Omental fat pad (tissue), 4 donors: ENCODE measurements around the gene MATN1. TPM values are rescaled to one million over a fixed set of nuclear protein-coding genes. Genes with fewer than 3 reads are reported as not detected.

Source experiments
- ATAC-seq: fragments of 150-250 bp; one replicate; pipeline ENCODE4 v1.9.1; 2016; ENCODE audit warnings: mild to moderate bottlenecking, moderate library complexity; ENCODE audit not compliant: low FRiP score
- DNase-seq: peaks from one replicate; pipeline ENCODE4 v3.0.0-alpha.2; 2019; ENCODE audit warnings: low spot score
- total RNA-seq, 4 donors: library from RNA; depleted of rRNA; stranded (reverse); fragments of >200 nt; gene quantifications; one replicate each; pipeline ENCODE4 v1.1.0, GENCODE V29; 2016
- TF ChIP-seq, protein P1 (sequence below), 3 donors: fragments of 450-650 bp; IDR thresholded peaks; one replicate each; pipeline ENCODE4 v1.5.1; 2016 to 2017; ENCODE audit warnings: antibody characterized with exemption in 3 of 3, mild to moderate bottlenecking in 3 of 3, moderate library complexity in 2 of 3

MATN1 gene
- total RNA-seq, 4 donors from 2014 or later = 0.28 to 0.84 TPM; not detected in 2

DNA sequence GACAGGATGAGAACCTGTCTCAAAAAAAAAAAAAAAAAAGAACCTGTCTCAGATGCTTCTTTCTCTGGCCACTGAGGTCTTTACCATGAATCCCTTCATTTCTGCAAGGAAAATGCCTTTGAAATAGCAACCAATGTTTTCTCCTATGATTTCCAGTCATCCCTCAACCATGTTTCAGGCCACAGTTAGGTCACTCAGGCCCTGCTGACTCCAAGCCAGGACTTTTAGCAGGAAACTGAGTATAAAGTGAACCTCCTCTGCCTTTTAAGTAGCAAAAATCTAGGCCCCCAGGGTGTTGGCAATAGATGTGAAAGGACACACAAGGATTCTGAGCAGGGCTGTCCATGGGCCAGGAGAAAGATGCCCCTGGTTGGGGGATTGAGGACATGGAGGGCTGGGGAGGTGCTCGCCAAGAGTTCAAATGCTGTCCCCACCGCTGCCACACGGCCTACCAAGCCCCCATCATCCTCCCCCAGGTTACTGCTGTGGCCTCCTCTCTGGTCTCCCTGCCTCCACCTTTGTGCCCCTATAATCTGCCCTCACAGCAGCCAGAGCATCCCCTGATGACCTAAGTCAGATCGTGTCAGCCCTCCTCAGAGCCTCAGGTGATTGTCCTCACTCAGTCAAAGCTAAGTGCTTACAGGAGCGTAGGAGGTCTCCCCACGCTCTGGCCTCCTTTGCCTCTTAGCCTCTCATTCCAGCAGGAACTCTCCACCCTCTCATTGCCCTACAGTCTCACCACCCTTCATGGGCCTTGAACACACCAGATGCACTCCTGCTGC is 54.6 kb downstream of the MATN1 start:
- DNase-seq (no peak), ATAC-seq (no peak)
- TF ChIP-seq, protein P1, sequence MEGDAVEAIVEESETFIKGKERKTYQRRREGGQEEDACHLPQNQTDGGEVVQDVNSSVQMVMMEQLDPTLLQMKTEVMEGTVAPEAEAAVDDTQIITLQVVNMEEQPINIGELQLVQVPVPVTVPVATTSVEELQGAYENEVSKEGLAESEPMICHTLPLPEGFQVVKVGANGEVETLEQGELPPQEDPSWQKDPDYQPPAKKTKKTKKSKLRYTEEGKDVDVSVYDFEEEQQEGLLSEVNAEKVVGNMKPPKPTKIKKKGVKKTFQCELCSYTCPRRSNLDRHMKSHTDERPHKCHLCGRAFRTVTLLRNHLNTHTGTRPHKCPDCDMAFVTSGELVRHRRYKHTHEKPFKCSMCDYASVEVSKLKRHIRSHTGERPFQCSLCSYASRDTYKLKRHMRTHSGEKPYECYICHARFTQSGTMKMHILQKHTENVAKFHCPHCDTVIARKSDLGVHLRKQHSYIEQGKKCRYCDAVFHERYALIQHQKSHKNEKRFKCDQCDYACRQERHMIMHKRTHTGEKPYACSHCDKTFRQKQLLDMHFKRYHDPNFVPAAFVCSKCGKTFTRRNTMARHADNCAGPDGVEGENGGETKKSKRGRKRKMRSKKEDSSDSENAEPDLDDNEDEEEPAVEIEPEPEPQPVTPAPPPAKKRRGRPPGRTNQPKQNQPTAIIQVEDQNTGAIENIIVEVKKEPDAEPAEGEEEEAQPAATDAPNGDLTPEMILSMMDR (IDR thresholded peaks at IDR 0.05) = no peak

DNA sequence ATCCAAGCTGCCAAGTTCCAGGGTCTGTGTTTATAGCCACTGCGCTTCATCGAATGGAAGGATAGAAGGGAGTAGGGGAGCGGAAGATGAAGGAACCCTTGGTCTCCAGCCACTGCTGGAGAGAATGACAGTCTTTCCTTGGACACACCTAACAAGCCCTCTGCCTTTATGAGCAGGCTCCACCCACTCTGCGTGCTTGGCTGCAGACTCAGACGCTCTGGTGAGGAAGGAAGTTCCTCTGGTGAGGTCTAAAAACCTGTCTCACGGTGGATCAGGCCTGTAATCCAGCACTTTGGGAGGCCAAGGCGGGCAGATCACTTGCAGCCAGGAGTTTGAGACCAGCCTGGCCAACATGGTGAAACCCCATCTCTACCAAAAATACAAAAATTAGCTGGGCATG is 55.4 kb downstream of the MATN1 start:
- DNase-seq (no peak), ATAC-seq (no peak)
- TF ChIP-seq, protein P1 (IDR thresholded peaks at IDR 0.05) = no peak

DNA sequence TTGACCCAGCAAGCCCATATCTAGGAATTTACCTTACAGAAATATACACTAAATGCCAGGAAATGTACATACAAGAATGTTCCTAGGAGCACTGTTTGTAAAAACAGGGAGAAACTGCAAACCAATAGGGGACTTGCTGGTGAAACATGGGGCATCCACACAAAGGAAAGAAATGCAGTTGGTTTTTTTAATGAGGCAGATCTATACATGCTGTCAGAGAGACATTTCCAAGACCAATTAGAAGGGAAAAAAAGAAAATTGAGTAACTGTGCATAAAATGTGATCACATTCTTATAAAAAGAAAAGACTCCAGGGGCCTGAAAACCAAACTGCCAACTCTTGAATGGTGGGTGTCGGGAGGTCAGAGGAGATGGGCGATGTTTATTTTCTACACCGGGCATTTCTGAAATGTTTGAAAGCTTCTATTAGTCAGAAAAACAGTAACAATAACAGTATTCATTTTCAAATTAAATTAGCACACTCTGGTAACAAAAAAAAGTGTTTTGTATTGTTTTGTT is 56.6 kb downstream of the MATN1 start:
- TF ChIP-seq, protein P1 (IDR thresholded peaks at IDR 0.05) = no peak
- DNase-seq (no peak), ATAC-seq (no peak)

DNA sequence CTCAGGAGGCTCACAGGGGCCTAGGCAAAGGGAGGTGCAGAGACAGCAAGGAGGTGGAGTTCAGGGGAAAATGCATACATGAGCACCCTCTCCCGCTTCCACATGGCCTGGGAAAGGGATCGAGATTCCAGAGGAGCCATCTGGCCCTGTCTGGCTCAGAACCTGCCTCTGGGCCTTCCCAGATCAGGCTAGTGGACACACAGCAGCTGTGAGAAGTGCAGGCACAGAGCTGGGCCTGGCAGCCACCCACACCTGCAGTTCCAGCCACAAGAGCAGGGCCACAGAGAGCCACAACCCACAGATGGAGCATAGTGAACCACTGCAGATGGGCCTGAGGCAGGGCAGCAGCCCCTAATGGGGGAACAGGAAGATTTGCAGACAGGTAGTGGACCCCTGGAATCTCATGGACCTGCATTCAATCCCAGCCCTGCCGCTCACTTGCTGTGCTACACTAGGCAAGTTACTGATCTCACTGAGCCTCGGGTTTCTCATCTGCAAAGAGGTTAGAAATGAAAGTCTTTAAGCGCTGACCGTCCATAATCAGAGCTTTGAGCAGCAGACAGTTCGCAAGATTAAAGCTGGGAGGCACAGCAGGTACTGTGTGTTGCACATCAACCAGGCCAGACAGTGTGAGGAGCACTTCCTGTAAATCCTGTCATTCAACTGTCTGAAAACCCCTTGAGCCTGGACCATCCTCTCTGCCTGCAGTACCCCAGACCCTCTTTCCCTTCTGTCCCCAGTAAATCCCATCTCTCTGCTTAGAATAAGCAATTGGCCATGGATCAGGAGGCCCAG is 58.0 kb downstream of the MATN1 start:
- DNase-seq (no peak), ATAC-seq (no peak)
- TF ChIP-seq, protein P1 (IDR thresholded peaks at IDR 0.05) = no peak

DNA sequence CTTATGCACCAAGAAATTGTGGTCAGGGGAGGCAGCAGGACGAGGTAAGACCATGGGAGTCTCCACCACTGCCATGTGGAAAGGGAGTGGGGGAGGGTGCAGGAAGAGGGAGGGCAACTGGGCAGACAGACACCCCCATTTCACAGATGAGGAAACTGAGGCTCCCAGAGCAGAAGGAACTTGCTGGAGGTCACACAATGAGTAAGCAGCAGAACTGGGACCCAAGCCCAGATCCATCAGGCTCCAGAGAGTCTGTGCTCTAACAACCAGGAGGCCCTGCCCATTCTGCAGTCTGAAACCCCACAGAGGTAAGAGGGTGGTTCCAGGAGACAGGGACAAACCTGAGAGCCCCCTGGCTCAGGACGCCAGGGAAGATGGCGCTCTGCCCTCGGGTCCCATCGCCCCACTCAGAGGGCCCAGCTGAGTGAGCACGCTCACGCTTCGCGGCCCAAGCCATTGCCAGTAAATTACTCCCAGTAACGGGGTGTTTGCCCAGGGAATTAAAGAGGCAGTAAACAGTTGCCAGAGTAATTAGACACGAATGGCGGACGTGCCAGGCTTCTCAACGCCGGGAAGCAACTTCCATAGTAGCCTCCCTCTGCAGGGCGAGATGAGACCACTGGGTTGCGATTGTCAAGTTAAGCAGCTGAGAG is 59.2 kb downstream of the MATN1 start:
- ATAC-seq (no peak), DNase-seq (no peak)
- TF ChIP-seq, protein P1 (IDR thresholded peaks at IDR 0.05) = no peak

DNA sequence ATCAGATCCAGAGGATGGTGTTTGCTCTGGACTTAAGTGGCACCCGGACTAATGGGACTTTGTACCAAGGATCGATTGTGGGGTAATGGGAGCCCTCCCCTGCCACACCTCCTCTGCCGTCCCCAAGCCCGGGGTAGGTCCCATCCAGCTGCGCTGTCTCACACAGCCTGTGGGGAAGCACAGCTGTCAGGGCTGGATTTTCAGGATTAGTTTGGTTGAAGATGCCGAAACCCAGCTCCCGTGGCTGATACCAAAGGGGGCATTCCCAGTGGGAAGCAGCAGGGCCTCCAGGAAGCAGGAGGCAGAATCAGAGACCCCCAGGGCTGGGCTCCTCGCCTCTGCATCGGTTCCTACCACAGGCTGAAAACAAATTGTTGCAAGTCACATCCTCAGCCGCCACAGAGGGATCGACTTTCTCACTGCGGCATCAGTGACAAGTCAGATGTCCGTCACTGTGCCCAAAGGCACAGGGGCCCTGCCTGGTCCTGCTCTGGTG is 59.7 kb downstream of the MATN1 start:
- TF ChIP-seq, protein P1 (IDR thresholded peaks at IDR 0.05) = no peak
- DNase-seq (no peak), ATAC-seq (no peak)
